Measurements from ENCODE around the gene RPL36A. TPM values are rescaled to one million over a fixed set of nuclear protein-coding genes. Genes with fewer than 3 reads are reported as not detected.

Gene RPL36A
- total RNA-seq (2011; cell fraction: chromatin; rRNA removed; ENCODE audit: low replicate concordance): 200 and 267 TPM in 2 replicates
- 186 and 225 TPM in 2 replicates for total RNA-seq (2011; cell fraction: nucleolus; rRNA removed)
- total RNA-seq (2011; cell fraction: nucleoplasm; rRNA removed): 351 and 388 TPM in 2 replicates
- total RNA-seq (2014; rRNA removed): 1,374 and 2,621 TPM in 2 replicates
- total RNA-seq (2014; rRNA removed; fragmentation: Illumina TruSeq; extraction: Trizol): 3,520 and 3,818 TPM in 2 replicates
- total RNA-seq (2015; rRNA removed; fragmentation: Illumina TruSeq; extraction: Trizol): 3,031 and 3,209 TPM in 2 replicates
- 412 and 461 TPM in 2 replicates for total RNA-seq (2021)
- 4,008 and 4,383 TPM in 2 replicates for polyA plus RNA-seq (2011; rRNA removed)
- 523 and 2,114 TPM in 2 replicates for polyA plus RNA-seq (2011; cell fraction: cytosol; rRNA removed)
- polyA plus RNA-seq (2011; cell fraction: nucleus; rRNA removed): 461 and 1,073 TPM in 2 replicates
- polyA plus RNA-seq (2012): 1,913 and 2,065 TPM in 2 replicates
- 3,410 and 3,967 TPM in 2 replicates for polyA plus RNA-seq (2014; fragmentation: Illumina TruSeq; extraction: Trizol)
- 1,000 to 10,000 TPM; 2,383 to 2,855 TPM for polyA plus RNA-seq (2014; fragmentation: Nextera tagmentation; extraction: Ambion mirVana)
- polyA plus RNA-seq (2014; rRNA removed): 4,212 and 4,539 TPM in 2 replicates
- 692 and 865 TPM in 2 replicates for polyA minus RNA-seq (2011; rRNA and poly(A)+ RNA removed)
- polyA minus RNA-seq (2011; cell fraction: cytosol; rRNA and poly(A)+ RNA removed): 117 and 140 TPM in 2 replicates
- polyA minus RNA-seq (2011; cell fraction: nucleus; rRNA and poly(A)+ RNA removed): 81.9 and 198 TPM in 2 replicates
- percentile 99 among the genes with signal in this experiment for Bru-seq, nascent RNA
- BruChase-seq, experiment 1, labeled RNA remaining after a 2-hour chase: percentile 98 among the genes with signal in this experiment
- BruChase-seq, experiment 2, labeled RNA remaining after a 6-hour chase: percentile 98 among the genes with signal in this experiment
- long read RNA-seq, experiment 1, transcript RPL36A-203 (5 exons, 910 nt): major isoform, 451 of 599 reads
- long read RNA-seq, experiment 1, transcript RPL36A-205 (4 exons, 710 nt): minor isoform, 19 of 599 reads
- long read RNA-seq, experiment 1, transcript RPL36A-207 (2 exons, 373 nt): minor isoform, 60 of 599 reads
- long read RNA-seq, experiment 1, partial matches to known transcripts: 53 of 599 reads
- long read RNA-seq, experiment 1, other reads (novel, unspliced or antisense): 11 of 599 reads
- long read RNA-seq, experiment 2, transcript RPL36A-205 (4 exons, 710 nt): minor isoform, 9 of 128 reads
- long read RNA-seq, experiment 2, transcript RPL36A-203 (5 exons, 910 nt): major isoform, 106 of 128 reads
- long read RNA-seq, experiment 2, partial matches to known transcripts: 1 of 128 reads
- long read RNA-seq, experiment 2, other reads (novel, unspliced or antisense): 10 of 128 reads
- long read RNA-seq, experiment 3, transcript RPL36A-203 (5 exons, 910 nt): major isoform, 1,002 of 1,023 reads
- long read RNA-seq, experiment 3, transcript RPL36A-205 (4 exons, 710 nt): minor isoform, 11 of 1,023 reads
- long read RNA-seq, experiment 3, partial matches to known transcripts: 1 of 1,023 reads
- long read RNA-seq, experiment 3, other reads (novel, unspliced or antisense): 7 of 1,023 reads

GRCh38 chrX:101390664-101391525 lies at the start of gene RPL36A:
TSS of gene RPL36A (plus strand) at chrX:101391011. CDS start at chrX:101391044, 33 bp downstream.
- BruUV-seq (replicated peaks): TSS peak; percentile 66
- H2AFZ ChIP-seq (ENCODE audit: low read depth, low read length): peak within 1 kb of the TSS; percentile 94
- peak; percentile 87 for ATAC-seq
- TF ChIP-seq MED1 (CRISPR knock-in tag; IDR thresholded peaks at IDR 0.05; ENCODE audit: borderline replicate concordance): no peak
- peak; percentile 79; the same call in 1 of the 2 replicates for TF ChIP-seq RNF2 (IDR thresholded peaks at IDR 0.05)
- TF ChIP-seq TAF9B (IDR thresholded peaks at IDR 0.05; ENCODE audit: partially characterized antibody): peak; percentile 96
- TF ChIP-seq MAFF (IDR thresholded peaks at IDR 0.05; ENCODE audit: low read length): no peak
- peak in 1 of 2 experiments; percentile 55; a peak in 1 of 4 replicates for TF ChIP-seq ETV6 (IDR thresholded peaks at IDR 0.05; ENCODE audit: borderline replicate concordance in 1 of 2, low read depth in 2 of 2, low read length in 1 of 2)
- TF ChIP-seq ETV6 (CRISPR knock-in tag; IDR thresholded peaks at IDR 0.05; ENCODE audit: borderline replicate concordance): no peak
- TF ChIP-seq THAP12 (CRISPR knock-in tag; IDR thresholded peaks at IDR 0.05): peak; percentile 97
- TF ChIP-seq ZNF778 (CRISPR knock-in tag; IDR thresholded peaks at IDR 0.05): no peak
- TF ChIP-seq CBFB (CRISPR knock-in tag; IDR thresholded peaks at IDR 0.05): no peak
- 0 out of 2 replicates have a peak, but pooled peaks have one; percentile 53 for TF ChIP-seq LARP7 (IDR thresholded peaks at IDR 0.05)
- TF ChIP-seq ILK (tag; IDR thresholded peaks at IDR 0.05; ENCODE audit: borderline replicate concordance, low read depth): no peak
- peak in 1 of 2 experiments; percentile 75; a peak in 2 of 3 replicates for TF ChIP-seq CBX3 (IDR thresholded peaks at IDR 0.05; ENCODE audit: borderline replicate concordance in 1 of 2, low read length in 2 of 2)
- peak; percentile 46; the same call in 1 of the 2 replicates for TF ChIP-seq MBD2 (IDR thresholded peaks at IDR 0.05; ENCODE audit: borderline replicate concordance, low read depth)

More at GRCh38 chrX:101390664-101391525, at the start of gene RPL36A:
- no peaks in the 10 kb centered on the region for H3K9me3 ChIP-seq (replicated peaks; ENCODE audit: control insufficient read depth, insufficient read depth, low read depth, low read length)
- in situ Hi-C loops (cut with MboI) (no loop called here), intact Hi-C loops (cut with micrococcal nuclease) (loop anchor here (2.0 kb wide), 2 partner anchors 18 to 42 kb away; partner anchors contain the start of genes HNRNPH2 and TIMM8A)
- CTCF ChIA-PET (ENCODE audit: low intra/inter-chr PET ratio): no interaction called here
- peak within 1 kb of the TSS; percentile 94 to 99 for H3K9ac ChIP-seq (ENCODE audit: insufficient read depth in 1 of 2, low read depth in 2 of 2, low read length in 2 of 2)
- H4K20me1 ChIP-seq (replicated peaks; ENCODE audit: control insufficient read depth, insufficient read depth, low read length): peaks cover 5% of the 10 kb centered on the region; the same call in 1 of the 2 replicates
- POLR2A ChIA-PET: interaction anchor here (0.6 to 3.0 kb wide), 19 partner anchors 8 to 1975 kb away, joined by 3 to 24 read pairs (median 5); partner anchors contain the start of genes GLA, HNRNPH2, TIMM8A and ZMAT1
- H3K79me2 ChIP-seq (ENCODE audit: control insufficient read depth, insufficient read depth, low read length): peaks cover 62% of the 10 kb centered on the region
- H3K36me3 ChIP-seq (ENCODE audit: control insufficient read depth, insufficient read depth, low read length): peaks cover 47% of the 10 kb centered on the region
- H3K27ac ChIP-seq (ENCODE audit: extremely low read depth, low read depth, low read length): peak within 1 kb of the TSS; percentile 95
- H3K9me1 ChIP-seq (ENCODE audit: control insufficient read depth, insufficient read depth, low read length): no peaks in the 10 kb centered on the region
- peak within 1 kb of the TSS; percentile 91 for H3K4me3 ChIP-seq
- DNase-seq (ENCODE audit: extremely low read depth in 1 of 4, low spot score in 3 of 4): peak; percentile 77 to 96 (median 84)
- H3K27me3 ChIP-seq (ENCODE audit: control insufficient read depth in 2 of 2, insufficient read depth in 2 of 2, low read length in 2 of 2): no peaks in the 10 kb centered on the region
- under 1% methylated on average over 33 of the region's 47 CpGs for WGBS (ENCODE audit: insufficient coverage, low coverage, missing lambda C conversion rate)
- FAIRE-seq: peak; percentile 90
- H3K4me2 ChIP-seq (ENCODE audit: insufficient read depth, low read length): peak within 1 kb of the TSS; percentile 98
- peaks cover 4 to 23% of the 10 kb centered on the region in 2 experiments for H3K4me1 ChIP-seq (replicated peaks in 1 of 2; ENCODE audit: control insufficient read depth in 2 of 2, insufficient read depth in 2 of 2, low read length in 2 of 2)

Data from K562 (cell line).